Forelimb muscle (tissue), 1 donor: Measurements from ENCODE around the gene PRUNE2. TPM values are rescaled to one million over a fixed set of nuclear protein-coding genes. Genes with fewer than 3 reads are reported as not detected.
"Not testable (repeated sequence)": the region's sequence is repeated elsewhere in the genome, so short reads cannot be mapped to it uniquely, and the experiment has no call there.

Source experiments
- DNase-seq: peaks from one replicate; pipeline ENCODE4 v3.0.0-alpha.2; 2013; ENCODE audit warnings: low read depth
- polyA plus RNA-seq: library from polyadenylated mRNA; unstranded; fragments of 120-200 nt; gene quantifications from one replicate; pipeline ENCODE4 v1.2.1, GENCODE V29; 2013; ENCODE audit not compliant: insufficient read length

Gene PRUNE2
- polyA plus RNA-seq, 1 donor, result 10.8 TPM

GRCh38 chr9:76603931-76604570 lies 301.9 kb downstream of the PRUNE2 start:
- no peak for DNase-seq

GRCh38 chr9:76603448-76603895 lies 302.4 kb downstream of the PRUNE2 start:
- DNase-seq, result no peak

GRCh38 chr9:76602199-76602598 lies 303.7 kb downstream of the PRUNE2 start:
- no peak for DNase-seq

DNA sequence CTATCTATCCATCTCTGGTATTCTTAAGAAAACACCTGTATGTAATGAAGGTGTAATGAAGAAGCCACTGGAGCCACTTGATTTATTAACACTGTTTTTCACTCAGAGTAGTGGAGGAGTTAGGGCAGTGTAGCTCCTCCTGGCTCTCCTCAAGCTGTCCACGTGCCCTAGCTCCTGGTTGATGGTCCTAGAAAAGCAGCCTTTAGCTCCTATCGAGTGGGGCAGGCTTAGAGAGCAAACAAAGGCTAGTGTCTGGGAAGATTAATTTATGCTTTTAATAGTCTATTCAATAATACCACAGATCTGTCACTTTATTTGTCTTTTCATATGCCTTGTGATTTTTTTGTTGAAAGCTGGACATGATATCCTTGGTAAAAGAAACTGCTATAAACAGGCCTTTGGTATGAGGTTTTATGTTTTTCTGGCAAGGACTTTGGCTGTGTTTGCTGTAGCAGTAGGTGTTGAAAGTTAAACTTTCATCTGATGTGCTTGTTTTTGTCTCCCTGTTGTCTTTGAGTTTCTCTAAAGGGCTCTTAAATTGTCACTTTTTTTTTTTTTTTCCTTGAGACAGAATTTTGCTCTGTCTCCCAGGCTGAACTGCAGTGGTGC lies 305.8 kb downstream of the PRUNE2 start:
- no peak for DNase-seq

- no peak for DNase-seq
Measured at GRCh38 chr9:76598981-76599380, 306.9 kb downstream of the PRUNE2 start.

GRCh38 chr9:76595645-76596044 lies 310.3 kb downstream of the PRUNE2 start:
- no peak for DNase-seq

- DNase-seq, result no peak
Measured at GRCh38 chr9:76594764-76595424, 311.0 kb downstream of the PRUNE2 start.

GRCh38 chr9:76593961-76594735 lies 311.8 kb downstream of the PRUNE2 start:
- not testable (repeated sequence) for DNase-seq

GRCh38 chr9:76592974-76593347 lies 313.0 kb downstream of the PRUNE2 start:
- no peak for DNase-seq

DNA sequence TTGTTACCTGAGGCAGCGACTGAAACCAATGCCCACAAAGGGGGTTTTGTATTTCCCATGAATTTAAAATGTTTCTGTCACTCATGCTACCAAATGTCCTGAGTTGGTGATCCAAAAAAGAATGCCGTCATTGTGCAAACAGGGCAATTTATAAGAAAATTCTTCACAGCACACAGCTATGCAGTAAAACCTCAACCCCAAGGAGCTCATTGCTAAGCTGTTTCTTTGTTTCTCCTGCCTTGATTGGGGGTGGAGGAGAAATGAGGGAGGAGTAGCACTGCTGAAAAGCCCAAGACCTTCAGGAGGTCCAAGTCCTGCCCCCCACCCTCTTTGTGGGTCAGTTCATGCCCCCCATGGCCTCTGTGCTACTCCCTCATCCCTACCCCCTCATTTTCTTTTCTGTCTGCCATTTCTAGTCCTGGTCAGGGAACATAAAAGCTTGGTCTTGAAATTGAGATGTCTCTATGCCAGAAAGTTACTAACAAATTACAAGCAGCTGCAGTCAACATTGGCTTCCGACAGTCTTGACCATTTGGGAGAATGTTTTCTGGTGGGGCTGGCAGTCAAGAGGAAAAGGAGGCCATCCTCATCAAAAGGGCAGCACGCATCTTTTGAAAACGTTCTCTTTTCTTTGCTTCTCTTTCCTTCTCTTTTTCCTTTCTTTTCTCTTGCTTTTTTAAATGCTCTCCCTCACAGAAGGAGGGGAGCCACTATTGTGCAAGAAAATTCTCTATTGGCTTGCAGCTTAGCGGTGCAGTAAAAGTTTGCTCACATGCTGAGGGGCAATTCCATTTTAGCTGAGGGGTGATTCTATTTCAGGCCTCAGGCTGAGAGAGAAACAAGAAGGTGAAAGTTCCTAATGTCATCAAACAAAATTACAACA lies 313.6 kb downstream of the PRUNE2 start:
- DNase-seq, result no peak

DNA sequence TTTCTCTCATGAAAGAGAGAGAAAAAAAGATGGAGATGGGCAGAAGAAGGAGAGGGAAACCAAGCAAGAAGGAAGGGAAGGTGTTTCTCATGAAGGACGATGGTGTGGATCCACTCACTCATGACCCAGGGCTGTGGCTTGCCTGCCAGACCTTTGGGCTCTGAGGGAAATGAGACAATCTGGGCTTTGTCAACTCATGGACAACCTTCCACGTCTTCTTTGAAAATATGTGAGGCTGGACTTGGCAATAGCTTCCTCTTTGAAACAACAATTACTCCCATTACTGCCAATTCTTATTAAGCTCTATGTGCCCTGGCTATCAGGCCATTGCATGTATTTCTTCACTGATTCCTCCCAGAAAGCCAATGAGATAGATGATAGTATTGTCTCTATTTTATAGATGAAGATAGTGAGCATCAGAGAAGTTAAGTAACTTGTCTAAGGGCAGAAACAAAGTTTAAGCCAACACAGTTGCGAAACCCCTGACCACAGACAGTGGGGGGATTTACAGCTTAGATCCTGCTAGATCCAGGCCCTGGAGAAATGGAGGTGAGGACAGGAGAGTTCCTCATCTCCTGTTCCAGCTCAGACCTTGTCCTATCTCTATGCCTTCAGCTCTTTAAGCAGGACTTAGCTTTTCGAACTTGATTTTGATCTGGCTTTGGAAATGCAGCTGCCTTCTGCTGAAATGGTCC lies 314.5 kb downstream of the PRUNE2 start:
- no peak for DNase-seq

DNA sequence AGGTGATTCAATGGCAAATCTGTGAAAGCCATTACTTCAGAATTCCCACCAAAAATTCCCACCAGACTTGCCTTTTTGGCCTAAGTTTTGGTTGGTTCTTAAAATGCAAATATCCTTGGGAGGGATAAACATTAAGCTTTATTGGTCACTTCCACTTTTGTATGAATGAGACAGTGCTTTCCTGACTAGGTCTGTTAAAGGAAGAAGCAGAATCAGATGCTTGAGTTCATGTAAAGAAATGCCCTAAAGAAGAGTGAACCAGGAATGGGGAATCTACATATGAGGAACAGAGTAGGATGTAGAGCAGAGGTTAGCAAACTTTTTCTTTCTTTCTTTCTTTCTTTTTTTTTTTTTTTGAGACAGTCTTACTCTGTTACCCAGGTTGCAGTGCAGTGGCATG lies 317.6 kb downstream of the PRUNE2 start:
- no peak for DNase-seq

DNA sequence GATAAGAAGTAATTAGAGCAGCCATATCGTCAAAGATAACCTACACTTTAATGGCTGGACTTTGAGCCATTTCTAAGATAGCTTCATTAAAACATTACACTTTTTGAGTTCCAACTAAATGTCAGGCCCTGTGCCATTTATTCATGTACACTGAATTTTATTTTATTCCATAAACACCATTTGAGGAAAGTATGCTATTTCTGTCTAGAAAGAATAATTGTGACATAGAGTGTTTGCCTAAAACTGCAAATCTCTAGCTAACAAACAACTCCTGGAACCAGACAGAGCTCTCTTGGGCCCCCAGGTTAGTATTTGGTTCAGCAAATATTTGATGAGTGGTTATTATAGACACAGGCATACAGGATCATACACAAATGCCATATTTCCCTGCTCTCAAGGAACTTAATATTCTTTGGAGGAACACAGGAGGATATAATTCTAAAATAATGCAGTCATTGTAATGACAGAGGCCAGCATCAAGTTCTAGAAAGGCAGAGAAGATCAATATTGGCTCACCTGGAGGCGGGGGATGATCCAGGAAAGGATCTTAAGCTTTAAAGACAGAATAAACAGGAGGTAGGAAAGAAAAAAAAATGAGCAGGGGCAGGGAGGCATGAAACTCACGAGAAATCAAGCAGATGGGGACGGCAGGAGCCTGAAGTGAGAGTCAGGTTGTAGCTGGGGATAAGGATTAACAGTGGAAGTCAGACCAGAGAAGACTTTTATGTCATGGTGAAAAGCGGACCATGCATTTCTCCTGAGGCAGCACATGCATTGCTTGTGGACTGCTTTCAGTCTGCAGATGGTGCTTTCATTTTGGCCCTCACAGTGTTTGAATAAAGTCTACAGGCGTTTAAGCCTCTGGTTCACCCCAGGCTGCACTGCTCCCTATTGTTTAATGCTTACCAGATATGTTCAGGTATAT lies 319.3 kb downstream of the PRUNE2 start:
- no peak for DNase-seq

DNA sequence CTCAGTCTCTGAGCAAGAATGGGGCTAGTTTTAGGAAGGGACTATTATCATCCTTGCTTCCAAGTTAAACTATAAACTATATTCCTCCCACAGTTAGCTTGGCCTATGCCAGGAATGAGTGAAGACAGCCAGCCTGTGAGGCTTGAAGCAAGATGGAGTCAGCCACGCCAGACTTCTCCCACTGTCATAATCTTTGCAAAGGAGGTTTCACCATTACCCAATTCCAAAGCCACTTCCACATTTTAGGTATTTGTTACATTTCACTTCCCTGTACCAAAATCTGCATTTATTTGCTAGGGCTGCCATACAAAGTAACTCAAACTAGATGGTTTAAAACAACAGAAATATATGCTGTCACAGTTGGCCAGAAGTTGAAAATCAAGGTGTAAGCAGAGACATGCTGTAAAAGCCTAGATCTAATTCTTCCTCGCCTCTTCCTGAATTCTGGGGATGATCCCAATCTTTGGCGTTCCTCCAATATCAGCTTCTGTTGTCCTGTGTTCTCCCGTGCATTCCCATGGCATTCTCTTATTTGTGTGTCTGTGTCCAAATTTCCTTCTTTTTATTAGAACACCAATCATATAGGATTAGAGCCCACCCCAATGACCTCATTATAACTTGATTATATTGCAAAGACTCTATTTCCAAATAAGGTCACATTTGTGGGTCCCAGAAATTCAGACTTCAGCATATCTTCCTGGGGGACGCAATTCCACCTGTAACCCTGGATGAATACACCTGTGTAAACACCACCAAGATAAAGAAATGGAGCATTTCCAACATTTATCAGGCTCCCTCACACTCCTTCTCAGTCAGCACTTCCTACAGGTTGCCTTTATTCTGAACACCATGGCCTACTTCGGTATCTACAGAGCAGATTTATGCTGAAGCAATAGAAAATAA lies 320.2 kb downstream of the PRUNE2 start:
- no peak for DNase-seq

- no peak for DNase-seq
Measured at GRCh38 chr9:76583256-76583655, 322.7 kb downstream of the PRUNE2 start.

GRCh38 chr9:76581731-76582130 lies 324.2 kb downstream of the PRUNE2 start:
- no peak for DNase-seq

DNA sequence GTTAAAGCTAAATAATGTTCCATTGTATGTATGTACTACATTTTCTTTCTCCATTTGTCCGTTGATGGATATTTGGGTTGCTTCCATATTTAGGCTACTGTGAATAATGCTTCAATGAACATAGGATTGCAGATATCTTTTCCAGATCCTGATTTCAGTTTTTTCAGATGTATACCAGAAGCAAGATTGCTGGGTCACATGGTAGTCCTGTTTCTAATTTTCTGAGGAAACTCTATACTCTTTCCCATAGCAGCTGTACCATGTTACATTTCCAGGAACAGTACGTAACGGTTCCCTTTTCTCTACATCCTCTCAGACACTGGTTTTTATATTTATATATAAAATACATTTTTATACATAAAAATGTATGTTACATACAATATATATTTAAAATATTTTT lies 325.1 kb downstream of the PRUNE2 start:
- DNase-seq, result no peak

DNA sequence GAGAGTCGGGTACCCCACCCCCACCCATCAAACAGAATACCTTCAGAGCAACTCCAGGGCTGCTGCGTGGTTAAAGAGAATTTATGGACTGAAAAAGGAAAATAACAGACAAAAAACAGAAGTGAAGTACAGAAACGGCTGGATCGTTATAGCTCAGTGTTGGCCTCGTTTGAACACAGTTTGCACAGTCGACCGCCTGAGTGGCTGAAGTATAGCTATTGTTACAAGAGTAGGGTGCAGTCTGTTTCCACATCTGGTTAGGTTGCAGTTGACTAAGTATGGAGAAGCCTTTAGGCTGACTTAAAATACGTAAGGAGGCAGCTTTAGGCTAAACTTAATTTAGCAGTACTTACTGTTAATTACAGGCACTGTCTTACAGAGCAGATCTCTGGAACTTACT lies 325.7 kb downstream of the PRUNE2 start:
- DNase-seq, result no peak

GRCh38 chr9:76576344-76576743 lies 329.6 kb downstream of the PRUNE2 start:
- DNase-seq, result no peak
